NCI-H146 (cell line): ENCODE data around the gene KRT72.
A peak's percentile ranks its signal among the peaks of the same experiment; 100 is the strongest.

Experiments used
- DNase-seq: peaks from one replicate; lab custom pipeline; 2025; lab: John Stamatoyannopoulos, UW

Gene KRT72

GRCh38 chr12:52578469-52578868, 22.8 kb downstream of the KRT72 start:
- DNase-seq: no peak

- no peak for DNase-seq
Measured at GRCh38 chr12:52577316-52577715, 23.9 kb downstream of the KRT72 start.

- DNase-seq: no peak
Measured at GRCh38 chr12:52575948-52576347, 25.3 kb downstream of the KRT72 start.

- no peak for DNase-seq
Measured at GRCh38 chr12:52575256-52575655, 26.0 kb downstream of the KRT72 start.

GRCh38 chr12:52573743-52574142, 27.5 kb downstream of the KRT72 start, which contains the start of gene KRT74:
Gene KRT74, minus strand, starts transcription at chr12:52573843. Its CDS starts 66 bp downstream, at chr12:52573777.
- no peak for DNase-seq

- DNase-seq: no peak
Measured at GRCh38 chr12:52573306-52573705, 28.0 kb downstream of the KRT72 start.

- DNase-seq: no peak
Measured at GRCh38 chr12:52570511-52570910, 30.8 kb downstream of the KRT72 start.

- no peak for DNase-seq
Measured at GRCh38 chr12:52568111-52568510, 33.2 kb downstream of the KRT72 start.

- DNase-seq: no peak
Measured at GRCh38 chr12:52566847-52567291, 34.4 kb downstream of the KRT72 start.

- DNase-seq: no peak
Measured at GRCh38 chr12:52564582-52564981, 36.7 kb downstream of the KRT72 start.

- no peak for DNase-seq
Measured at GRCh38 chr12:52561880-52562449, 39.3 kb downstream of the KRT72 start.

- no peak for DNase-seq
Measured at GRCh38 chr12:52559979-52560378, 41.3 kb downstream of the KRT72 start.

- DNase-seq: peak; percentile 29
Measured at GRCh38 chr12:52558781-52559445, 42.4 kb downstream of the KRT72 start.

- no peak for DNase-seq
Measured at GRCh38 chr12:52557476-52557875, 43.8 kb downstream of the KRT72 start.

GRCh38 chr12:52555577-52555976, 45.7 kb downstream of the KRT72 start:
- no peak for DNase-seq

- DNase-seq: no peak
Measured at GRCh38 chr12:52552681-52553195, 48.5 kb downstream of the KRT72 start, which contains the start of gene KRT71. Gene KRT71, minus strand, starts transcription at chr12:52553145. Its CDS starts 68 bp downstream, at chr12:52553077.

- no peak for DNase-seq
Measured at GRCh38 chr12:52552055-52552454, 49.2 kb downstream of the KRT72 start.

GRCh38 chr12:52551216-52551865, 49.9 kb downstream of the KRT72 start:
- no peak for DNase-seq

- no peak for DNase-seq
Measured at GRCh38 chr12:52546126-52546525, 55.1 kb downstream of the KRT72 start.

- DNase-seq: no peak
Measured at GRCh38 chr12:52543985-52544883, 57.0 kb downstream of the KRT72 start.

- no peak for DNase-seq
Measured at GRCh38 chr12:52542785-52543318, 58.4 kb downstream of the KRT72 start.

GRCh38 chr12:52542157-52542556, 59.1 kb downstream of the KRT72 start:
- DNase-seq: no peak
